ENCODE results near the gene ANKIB1.

ANKIB1 gene

GRCh38 chr7:92447345-92448204, 201.8 kb downstream of the ANKIB1 start, which contains the start of gene GATAD1:
TSS of gene GATAD1 (plus strand) at chr7:92447482. CDS start at chr7:92447730, 248 bp downstream.
- peak; percentile 75 for DNase-seq (ENCODE audit: low read depth)

GRCh38 chr7:92448205-92448747, 202.5 kb downstream of the ANKIB1 start:
- peak; percentile 10 for DNase-seq (ENCODE audit: low read depth)

All from activated T-cell treated with anti-CD3 and anti-CD28 coated beads for 48 hours (primary cell).